Suppressor macrophage treated with lipopolysaccharide for 1 hour (primary cell): ENCODE measurements around the gene PTGR3.

Experiments used
- DNase-seq, 3 donors: peaks; one replicate each; pipeline ENCODE4 v3.0.0-alpha.2; 2020 to 2022

Gene PTGR3

DNA sequence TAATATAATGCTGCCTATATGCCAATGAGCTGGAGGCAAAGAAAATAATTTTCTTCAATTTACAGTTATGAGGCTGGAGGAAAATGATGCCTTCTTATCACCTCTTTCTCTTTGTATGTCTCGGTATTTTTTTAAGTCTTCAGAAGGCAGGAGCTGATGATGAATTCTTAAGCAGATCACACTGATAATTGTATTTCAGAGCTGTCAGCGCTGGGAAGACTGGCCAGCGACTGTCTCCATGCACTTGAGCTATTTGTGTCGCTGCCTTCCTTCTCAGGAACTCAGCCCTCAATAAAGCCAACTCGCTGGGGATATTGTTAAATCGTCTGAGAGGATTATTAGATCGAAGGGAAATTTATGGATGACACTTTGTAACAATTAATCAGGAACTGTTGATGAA lies 40.3 kb downstream of the PTGR3 start:
- no peak for DNase-seq

DNA sequence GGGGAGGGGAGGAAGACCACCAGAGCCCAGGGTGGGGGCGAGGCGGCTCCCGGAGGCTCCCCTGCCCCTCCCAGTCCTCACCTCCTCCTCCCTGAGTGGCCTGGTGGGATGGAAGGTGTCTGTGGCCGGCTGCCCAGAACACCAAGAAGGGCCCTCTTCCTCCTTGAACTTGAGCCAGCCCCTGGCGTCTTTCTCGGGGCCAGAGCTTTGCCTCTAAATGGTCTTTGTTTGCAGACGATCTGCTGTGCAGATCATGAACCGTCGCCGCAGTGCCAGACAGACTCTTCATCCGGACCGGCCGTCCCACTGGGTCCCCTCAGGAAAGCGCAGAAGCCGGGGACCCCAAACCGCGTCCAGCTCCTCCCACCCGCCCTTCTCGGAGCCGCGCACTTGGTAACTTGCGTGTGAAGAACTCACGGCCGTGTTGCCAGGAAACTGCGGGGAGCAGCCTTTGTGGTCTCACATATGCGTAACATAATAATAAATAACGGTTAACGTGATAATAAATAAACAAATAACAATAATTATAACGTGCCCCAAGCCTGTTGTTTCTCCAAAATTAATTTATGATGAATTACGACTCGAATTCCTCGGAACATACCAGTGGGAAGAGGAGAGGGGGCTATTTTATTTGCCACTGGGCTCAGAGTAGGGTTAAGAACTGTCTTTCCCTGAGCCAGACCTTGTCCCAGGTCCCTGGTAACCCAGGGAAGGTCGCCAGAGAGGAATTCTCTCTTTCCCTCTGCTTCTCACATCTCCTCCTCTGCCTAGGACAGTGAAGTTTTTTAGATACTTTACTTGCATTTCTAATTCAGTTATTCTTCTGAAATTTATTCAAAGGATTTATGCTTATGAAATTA lies 41.0 kb downstream of the PTGR3 start:
- DNase-seq, result no peak

DNA sequence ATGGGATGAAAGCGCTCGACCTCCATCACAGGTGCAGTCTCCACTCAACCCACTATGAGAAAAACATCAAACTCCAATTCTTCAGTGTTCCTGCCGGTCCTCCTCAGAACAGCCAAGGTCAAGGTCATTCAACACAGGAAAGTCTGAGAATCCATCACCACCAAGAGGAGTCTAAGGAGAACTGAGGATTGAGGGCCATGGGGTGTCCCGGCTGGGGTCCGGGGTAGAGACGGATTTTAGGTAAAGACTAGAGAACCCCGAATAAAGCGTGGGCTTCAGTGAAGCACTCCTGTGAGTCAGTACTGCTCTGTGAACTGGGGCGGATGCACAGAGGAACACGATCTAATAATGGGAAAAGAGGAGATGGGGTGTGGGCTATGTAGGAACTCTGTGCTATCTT lies 41.8 kb downstream of the PTGR3 start:
- DNase-seq, result no peak

DNA sequence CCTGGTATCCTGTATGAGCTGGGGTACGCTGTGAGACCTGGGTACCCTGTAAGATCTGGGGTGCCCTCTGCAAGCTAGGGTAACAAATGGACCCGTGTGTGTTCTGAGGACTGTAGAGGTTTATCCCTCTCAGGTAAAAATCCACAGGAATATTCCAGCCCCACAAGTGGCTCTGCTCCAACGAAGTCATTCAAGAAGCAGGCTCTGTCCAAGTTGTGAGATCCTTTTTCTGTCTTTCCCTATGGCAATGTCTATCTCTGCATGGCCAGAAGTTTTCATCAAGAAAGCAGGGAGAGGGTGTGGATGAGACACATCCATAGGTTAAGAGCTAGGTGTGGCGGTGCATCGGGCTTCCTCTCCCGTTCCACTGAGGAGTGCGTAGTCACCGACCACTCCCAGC lies 43.0 kb downstream of the PTGR3 start:
- DNase-seq, result no peak

DNA sequence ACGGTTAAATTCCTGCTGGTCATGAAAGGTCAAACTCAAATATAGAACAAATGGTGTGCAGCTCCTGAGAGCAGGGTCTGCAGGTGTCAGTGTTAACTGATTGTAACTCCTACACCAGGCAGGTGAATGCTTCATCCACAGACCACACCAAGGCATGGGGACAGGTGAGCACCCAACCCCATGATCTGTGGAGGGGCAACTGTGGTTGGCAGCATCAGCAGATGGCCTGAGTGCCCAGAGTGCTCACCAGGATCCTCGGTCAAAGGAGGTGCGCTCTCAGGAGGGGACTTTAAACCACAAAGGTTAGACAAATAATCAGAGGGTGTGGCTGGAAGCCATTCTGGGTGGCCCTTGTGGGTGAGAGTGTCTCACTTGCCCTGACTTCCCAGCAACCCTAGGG lies 44.5 kb downstream of the PTGR3 start:
- no peak for DNase-seq

DNA sequence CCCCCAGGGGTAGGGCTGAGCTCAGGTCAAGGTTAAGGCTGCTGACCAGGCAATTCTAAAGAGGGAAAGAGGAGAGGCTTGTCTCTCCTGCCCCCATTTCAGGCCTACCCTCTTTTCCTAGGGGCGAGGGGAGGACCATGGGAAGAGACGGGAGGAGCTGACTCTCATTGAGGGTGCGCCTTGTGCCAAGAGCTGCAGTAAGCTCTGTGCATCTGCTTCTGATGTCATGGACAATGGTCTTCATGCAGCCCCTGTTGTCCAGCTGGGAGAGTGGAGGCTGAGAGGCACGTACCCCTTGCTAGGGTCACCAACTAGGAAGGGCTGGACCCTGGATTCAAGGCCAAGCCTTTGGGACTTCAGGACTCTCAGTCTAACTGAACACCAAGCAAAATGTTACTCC lies 45.2 kb downstream of the PTGR3 start:
- DNase-seq, result no peak

DNA sequence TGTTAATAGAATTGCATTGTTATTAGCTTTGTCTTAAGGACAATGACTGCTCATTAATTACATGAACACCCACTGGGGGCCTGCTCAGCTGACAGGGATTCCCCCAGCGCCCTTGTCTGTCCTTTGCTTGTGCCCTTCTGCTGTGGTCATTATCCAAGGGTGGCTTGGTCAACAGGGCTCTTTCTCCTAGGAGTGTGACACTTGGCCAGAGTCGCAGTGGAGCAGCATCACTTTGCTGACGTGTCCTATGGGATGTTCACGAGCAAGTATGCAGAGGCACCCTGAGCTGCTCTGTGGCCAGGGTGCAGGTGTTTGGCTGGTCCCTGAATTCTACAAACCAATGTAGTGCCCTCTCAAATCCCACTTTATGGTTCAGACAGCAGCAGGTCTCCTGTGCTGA lies 46.0 kb downstream of the PTGR3 start:
- no peak for DNase-seq

DNA sequence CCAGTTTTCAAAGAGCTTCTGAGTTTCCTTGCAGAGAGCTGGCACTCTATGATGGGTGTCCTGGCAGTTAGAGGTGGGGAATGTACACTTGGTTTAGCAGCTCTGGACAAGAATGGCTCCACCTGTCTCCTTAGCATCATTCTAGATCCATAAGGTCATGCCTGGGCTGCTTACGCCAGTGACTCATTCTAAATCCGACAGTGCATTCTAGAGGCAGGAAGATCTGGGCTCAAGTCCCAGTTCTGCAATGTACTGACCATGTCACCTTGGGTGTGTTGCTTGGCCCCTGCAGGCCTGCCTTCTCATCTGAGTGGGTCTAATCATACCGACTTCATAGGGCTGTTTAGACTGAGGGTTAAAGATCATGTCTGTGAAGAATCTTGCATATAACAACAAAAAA lies 46.5 kb downstream of the PTGR3 start:
- DNase-seq, result no peak

DNA sequence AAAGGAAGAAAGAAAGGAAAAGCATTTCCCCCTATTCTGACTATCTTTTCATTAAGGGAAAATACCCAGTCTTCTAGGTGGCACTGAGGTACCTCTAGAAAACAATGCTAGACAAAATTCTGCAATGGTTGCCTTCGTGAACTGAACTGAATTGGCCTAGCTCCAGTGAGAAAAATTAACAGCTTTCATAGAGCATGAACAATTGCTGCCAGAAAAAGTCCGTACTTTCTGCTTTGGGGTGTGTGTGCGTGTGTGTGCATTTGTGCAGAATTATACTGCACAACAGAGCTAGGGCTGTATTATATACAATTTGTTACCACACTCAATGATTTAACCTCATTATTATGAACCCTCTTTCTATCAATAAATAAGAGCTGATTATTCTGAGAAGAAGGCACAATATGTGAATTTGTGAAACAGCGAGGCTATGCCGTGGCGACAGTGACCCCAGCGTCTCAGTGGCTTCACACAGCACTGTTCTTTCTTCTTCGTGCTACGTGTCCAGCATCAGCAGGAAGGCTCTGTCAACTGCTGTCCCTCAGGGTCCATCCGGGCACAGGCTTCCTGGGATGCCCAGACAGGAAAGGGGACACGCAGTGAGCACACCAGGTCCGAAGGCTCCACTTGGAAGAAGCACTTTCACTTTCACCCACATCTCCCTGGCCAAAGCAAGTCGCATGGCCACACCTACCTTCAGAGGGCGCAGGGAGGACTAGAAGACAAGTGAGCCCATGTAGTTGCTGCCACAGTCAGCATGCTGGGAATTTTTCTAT lies 47.5 kb downstream of the PTGR3 start:
- DNase-seq, result peak; percentile 59 to 66 (median 62)

DNA sequence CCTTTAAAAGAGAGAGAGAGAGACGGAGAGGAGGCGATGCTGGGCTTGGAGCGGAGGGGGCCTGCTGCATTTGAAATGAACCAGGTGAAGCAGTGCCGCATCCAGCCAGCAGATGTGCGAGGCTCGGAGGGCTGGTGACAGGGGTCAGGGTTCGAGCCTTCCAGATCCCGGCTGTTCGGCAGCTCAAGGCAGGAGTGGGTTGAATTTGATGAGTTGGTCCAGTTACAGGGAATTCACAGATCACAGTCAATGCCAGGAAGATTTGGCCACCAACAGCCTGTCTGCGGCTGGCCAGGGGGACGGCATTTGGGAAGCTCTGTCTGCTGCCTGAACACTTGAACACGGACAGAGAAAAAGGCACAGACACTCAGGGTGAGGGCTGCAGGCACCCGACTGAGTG lies 48.6 kb downstream of the PTGR3 start:
- no peak for DNase-seq

DNA sequence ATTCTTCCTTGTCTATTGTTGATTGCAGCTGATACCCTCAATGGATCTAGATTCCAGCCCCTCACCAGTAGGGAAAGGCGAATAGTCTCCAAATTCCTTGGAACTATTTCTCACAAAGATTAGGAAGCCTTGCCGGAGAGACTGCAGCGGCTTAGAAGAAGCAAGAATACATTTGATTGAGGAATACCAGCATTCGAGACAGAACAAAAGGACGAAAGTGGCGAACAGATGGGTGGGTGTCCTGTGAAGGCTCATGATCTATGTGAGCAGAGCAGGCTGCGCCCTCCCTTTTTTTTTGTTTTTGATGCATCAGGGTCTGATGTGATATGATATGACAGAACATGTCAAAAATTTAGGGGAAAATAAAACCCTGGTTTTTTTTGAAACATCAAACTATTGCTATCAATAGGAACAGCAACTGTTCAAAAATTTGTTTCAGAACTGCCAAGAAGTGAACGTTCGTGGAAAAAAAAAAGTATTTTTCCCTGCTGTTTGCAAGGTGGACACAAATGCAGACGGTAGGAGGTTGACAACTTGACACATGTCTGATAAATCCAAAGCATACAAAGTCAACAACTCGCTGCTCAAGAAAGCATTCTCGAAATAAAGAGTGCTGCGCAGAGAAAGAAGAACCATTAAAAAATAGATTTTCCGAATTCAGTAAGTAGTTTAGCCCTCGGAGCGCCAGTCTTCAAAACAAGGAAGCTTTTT lies 49.1 kb downstream of the PTGR3 start:
- no peak for DNase-seq

DNA sequence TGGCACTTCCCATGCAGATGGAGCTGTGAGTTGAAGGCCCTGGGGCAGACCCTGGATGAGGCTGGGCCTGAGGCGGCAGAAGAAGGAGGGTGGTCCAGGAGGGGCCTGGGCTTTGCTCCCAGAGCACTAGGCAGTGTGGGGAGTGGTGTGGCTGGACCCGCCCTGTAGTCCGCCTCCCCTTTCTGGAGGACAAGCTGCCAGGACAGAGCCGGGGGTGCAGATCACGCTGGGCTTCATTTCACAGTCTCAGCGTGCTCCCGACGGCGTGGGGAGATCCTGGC lies 49.8 kb downstream of the PTGR3 start:
- no peak for DNase-seq
